ENCODE data around the gene SEMA6B.
"Not testable (repeated sequence)": the region's sequence is repeated elsewhere in the genome, so short reads cannot be mapped to it uniquely, and the experiment has no call there.

SEMA6B gene

DNA sequence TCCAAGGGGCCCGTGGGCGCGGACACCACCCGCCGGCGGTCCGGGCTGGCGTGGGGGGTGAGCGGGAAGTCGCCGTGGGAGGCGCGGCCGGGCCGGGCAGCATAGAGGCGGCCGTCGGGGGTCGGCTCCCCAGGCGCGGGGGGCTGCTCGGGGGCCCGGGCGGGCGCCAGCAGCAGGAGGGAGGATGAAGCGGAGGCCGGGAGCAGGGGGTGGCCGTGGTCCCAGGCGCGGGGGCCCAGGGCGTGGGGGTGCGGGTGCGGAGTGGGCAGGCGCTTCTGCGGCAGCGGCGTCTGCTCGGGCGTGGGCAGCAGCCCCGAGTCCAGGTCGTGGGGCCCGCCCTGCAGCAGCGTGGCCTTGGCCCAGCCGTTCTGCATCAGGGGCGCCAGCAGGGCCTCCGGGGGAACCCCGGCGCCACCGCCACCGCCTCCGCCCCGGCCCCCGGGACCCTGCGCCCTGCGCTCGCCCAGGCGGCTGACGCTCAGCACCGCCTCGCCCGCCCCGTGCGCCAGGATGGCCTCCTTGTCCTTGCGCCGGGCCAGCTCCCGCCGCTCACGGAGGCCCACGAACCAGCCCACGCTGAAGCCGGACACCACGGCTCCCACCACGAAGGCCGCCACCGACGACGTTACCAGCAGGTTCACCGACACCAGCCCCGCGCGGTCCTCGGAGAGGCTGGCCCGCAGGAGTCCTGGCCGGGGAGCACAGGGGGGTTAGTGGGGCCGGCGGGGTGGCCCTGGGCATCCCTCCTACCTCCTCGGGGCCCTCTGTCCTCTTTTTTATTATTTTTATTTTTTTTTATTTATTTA is 15.4 kb downstream of the SEMA6B start:
- DNase-seq = no peak

DNA sequence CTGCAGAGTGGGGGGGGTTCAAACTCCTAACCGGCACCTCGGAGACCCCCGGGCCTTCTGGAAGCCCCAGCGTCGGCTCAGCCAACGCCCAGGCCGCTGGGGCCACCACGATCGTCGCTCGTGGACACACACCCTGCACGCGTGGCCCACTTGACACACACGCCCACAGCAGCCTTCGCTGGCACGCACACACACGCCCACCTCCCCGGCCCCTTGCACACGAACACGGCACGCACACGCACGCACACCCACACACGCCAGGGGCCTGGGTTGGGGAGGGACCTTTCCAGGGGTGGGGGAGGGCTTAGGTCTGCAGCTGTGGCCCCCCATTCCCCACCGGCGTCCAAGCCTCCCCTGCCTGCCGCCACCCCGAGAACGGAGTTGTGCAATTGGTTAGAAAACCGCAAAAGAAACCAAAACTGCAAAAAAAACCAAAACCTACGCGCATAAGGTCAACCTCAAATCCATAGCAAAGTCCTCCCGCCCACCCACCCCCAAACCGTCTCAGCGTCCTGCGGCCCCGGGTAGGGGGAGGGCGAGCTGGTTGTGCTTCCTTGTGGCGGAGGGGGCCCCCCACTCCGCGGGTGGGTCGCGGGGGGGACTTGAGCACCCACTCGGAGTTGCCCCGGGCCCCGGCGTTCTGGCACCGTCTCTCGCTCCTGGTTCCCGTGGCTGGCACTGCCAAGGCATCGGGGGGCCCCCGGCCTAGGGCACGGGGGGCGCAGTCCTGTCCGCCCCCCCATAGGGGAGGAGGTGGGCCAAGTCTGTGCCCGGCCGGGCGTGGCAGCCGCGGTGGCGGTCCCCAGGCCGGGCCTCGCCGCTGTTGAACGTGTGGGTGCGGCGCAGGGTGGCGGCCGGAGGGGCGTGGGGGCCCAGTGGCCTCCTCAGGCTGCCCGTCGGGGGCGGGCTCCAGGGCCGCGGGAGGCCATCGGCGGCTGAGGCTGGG is 16.3 kb downstream of the SEMA6B start:
- no peak for DNase-seq

DNA sequence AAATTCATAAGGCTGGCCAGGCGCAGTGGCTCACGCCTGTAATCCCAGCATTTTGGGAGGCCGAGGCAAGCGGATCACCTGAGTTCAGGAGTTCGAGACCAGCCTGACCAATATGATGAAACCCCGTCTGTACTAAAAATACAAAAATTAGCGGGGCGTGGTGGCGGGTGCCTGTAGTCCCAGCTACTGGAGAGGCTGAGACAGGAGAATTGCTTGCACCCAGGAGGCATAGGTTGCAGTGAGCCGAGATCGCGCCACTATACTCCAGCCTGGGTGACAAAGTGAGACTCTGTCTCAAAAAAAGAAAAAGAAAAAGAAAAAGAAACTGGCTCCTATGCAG is 17.7 kb downstream of the SEMA6B start:
- not testable (repeated sequence) for DNase-seq

DNA sequence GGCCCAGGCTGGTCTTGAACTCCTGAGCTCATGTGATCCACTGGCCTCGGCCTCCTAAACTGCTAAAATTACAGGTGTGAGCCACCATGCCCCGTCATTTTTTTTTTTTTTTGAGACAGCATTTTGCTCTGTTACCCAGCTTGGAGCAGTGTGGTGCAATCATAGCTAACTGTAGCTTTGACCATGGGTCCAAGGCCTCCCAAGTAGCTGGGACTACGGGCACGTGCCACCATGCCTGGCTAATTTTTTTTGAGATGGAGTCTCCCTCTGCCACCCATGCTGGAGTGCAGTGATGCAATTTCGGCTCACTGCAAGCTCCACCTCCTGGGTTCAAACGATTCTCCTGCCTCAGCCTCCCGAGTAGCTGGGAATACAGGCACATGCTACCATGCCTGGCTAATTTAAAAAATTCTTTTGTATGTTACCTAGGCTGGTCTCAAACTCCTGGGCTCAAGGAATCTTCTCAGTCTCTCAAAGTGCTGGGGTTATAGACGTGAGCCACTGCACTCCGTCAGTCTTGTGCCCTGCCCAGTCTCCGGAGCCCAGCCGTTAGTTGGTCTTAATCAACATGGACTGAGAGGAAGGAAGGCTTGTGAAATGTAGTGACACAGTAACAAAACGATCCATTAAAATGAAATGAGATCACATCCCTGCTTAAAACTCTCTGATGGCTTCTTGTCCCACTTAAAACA is 18.2 kb downstream of the SEMA6B start:
- DNase-seq = no peak

DNA sequence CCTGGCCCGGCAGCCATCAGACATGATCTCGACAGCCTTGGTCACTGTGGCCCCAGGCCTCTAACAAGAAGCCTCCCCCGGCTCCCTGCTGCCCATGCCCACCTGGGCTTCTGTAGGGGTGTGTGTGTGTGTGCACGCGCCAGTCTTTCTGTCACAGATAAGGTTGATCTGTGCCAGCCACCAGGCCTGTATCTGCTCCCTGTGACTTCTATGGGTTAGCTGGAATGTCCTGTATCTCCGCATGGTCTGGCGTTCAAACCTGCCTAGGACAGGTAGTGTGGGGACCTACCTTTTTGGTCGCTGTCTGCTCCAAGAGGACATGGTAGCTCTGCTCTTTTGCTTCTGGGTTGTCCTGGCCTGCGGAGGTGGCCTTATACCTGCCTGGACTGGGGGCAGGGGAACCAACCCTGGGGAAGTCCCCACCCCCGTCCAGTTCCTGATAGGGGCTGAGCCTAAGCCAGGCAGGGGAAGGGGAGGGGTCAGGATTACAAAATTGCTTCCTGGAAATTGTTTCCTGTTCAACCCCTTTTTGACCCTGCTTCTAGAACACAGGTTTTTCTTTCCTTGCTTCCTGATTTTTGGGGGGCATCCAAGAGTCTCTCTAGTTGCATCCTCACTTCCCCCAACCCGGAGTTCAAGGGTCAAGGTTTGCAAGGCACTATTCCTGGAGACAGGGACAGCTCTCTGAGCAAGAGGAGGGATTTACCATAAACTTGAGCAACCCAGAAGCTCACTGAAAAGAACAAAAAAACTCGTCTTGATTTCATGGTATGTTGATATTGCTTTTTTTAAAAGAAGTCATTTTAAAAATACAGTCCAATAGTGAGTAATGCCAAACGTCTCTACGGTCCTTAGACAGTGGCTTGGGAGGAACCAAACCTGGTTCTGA is 19.5 kb downstream of the SEMA6B start, which contains the start of gene LRG1:
Gene LRG1, minus strand, starts transcription at position 344 of the 889 bp plus-strand sequence. Its CDS starts 23 bp downstream, at position 321.
- DNase-seq = peak; percentile 35

DNA sequence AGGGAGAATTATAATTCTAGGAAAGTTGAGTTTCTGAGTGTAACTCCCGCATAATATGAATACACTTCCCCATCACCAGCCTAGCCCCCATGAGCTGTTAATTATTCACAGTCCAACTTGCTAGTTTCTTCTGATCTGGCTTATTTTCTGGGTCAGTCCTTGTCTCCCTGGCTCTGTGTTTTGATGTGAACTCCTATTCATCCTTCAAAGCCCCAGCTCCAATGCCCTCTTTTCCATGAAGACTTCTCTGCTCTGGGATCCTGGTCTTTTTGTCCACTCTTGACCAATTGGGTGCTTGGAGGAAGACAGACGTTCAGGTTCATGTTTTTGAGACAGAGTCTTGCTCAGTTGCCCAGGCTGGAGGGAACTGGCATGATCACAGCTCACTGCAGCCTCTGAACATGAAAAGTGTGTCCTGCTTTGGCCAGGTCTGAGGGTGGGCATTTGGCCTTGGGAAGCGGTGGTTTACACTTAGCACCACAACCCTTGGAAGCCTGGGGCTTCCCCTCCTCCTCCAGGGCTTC is 20.3 kb downstream of the SEMA6B start:
- DNase-seq = no peak

DNA sequence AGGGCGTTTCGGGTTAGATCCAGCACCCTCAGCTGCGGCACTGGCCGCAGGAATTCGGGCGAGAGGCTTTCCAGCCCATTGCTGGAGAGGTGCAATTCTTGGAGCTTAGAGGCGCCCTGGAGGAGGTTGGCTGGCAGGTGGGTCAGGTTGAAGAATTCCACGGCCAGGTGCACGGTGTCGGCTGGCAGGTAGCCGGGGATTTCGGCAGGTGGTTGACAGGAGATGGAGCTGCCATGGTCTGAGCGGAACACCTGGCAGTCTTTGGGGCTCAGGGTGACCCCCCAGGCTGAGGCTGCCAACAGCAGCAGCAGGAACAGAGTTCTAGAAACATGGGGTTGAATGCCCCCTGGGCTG is 20.9 kb downstream of the SEMA6B start:
- no peak for DNase-seq

DNA sequence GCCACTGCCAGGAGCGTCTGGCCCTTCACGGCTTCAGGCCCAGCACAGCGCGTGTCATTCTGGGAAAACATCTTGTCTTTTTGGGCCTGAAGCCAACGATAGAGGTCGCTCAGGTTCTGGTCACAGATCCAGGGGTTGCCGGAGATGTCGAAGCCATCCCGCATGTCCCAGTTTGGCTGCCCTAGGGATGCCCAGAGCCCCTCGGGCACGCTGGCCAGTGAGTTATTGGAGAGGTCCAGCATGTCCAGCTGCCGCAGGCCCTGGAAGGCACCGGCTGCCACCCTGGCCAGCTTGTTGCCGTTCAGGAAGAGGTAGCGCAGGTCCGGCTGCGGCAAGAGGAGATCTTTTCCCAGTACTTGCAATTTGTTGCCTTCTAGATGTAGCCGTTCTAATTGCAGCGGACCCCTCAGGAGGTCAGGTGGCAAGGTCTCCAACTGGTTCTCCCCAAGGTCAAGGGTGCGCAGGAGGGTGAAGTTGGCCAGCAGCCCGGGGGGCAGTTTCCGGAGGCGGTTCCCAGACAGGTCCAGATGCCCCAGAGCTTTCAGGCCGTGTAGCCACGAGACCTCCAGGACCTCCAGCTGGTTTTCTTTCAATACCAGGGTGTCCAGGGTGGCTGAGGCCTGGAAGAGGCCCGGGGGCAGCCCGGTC is 21.4 kb downstream of the SEMA6B start:
- DNase-seq = no peak

DNA sequence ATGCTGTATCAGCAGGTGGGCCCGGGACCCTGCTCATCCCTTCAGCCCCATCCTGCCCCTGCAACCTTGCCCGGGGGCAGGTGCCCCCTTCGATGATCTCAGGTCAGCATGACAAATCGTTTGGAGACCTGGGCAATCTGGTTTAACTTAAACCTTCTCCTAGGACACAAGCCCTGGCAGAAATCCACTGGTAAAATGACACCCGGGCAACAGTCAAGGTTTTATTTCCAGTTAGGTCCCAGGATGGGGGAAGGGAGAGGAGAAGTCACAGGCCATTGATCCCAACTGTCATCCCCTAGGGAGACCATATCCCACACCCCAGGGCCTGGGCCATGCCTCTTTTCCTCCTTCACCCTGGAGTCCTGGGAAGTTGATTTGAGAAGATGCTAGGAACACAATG is 22.7 kb downstream of the SEMA6B start:
- no peak for DNase-seq

DNA sequence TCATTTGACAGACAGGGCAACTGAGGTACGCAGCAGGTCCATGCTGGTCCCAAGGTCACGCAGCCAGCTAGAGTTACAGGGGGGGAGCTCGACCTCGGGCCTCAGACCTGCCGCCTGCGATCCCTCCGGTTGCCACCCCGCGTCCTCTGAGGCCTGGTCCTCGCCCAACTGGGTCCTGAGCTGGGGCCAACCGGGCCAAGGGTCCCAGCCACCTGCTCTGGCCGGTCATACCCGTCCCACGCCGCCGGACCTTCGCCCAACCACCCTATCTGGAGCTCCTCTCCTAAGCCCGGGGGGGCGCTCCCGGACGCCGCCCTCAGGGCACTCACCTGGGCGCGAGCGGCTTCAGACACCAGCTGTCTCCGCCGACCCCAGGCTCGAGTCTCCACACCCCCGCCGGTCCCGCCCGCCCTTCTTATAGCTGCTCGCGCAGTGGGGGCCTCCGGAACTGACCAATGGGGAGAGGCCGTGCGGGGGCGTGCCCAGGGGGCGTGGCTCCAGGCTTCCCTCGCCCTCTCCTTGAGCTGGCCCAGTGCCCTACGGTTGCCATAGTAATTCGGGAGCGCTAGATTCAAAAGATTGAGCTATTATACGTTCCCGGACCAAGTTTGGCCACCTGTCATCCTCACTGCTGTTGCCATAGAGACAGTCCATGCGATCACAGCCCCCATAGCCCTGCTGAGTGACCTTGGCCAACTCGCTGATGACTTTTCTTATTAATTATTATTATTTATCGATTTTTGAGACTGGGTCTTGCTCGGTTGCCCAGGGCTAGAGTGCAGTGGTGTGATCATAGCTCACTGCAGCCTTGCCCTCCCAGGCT is 24.4 kb downstream of the SEMA6B start, which contains the start of gene PLIN5:
Gene PLIN5, minus strand, starts transcription at position 389 of the 823 bp plus-strand sequence. CDS start 1,150 bp downstream, outside the sequence.
- no peak for DNase-seq

DNA sequence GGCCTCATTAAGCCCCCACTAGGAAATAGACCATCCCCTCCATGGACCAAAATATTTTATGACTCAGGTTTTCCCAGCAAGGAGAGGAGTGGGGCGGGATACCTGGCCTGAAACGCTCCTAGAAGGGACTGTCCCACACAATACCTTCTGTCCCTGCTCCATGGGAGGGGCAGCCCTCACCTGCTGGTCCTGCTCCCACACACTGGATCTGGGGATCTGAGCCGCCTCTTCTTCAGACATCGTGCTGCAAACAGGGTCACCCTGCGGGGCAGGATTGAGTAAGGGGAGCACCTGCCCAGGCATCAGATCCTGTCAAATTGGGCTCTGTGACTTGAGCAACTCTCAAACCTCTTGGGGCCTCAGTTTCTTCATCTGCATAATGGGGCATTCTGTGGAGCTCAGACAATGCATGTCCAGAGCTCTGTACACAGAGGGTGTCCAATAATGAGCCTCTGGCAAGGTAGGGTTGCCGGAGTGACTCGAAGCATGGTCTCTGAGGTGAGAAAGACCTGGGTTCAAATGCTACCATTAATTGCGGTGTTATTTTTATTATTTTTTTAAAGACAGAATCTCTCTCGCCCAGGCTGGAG is 25.6 kb downstream of the SEMA6B start:
- no peak for DNase-seq

DNA sequence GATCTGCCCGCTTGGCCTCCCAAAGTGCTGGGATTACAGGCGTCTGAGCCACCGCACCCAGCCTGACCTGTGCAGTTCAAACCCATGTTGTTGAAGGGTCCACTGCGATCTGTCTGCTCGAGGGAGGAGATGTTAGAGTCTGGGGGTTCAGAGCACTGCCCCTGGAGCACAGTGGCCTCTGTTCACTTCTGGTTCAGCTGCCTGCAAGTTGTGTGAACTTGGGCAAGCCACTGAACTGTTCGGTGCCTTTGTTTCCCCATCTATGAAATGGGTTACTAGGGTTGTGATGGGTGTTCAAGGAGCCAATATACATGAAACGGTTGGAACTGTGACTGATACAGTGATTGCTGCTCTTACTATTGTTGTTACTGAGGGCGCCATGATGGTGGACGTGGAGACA is 26.1 kb downstream of the SEMA6B start:
- no peak for DNase-seq

DNA sequence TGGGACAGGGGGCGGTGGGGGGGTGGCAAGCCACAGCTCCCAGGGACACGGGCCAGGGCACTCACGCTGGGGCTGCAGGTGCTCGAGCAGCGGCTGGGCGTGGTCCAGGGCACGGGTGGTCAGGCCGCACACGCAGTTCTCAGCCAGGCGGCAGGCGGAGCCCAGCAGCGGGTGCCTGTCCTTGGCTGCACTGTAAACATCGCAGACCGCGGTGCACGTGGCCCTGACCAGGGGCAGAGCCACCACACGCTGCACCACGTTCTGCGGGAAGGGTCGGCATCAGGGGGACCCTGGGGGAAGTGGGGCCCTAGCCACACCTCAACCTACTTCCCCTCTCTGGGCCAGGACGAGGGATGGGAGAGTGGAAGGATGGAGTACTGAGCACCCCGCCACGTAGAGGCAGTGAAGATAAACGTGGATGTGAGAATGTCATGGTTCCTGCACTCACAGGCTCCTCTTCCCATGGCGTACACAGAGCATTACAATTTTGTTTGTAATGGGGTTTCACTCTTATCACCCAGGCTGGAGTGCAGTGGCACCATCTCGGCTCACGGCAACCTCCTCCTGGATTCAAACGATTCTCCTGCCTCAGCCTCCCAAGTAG is 27.8 kb downstream of the SEMA6B start:
- no peak for DNase-seq

DNA sequence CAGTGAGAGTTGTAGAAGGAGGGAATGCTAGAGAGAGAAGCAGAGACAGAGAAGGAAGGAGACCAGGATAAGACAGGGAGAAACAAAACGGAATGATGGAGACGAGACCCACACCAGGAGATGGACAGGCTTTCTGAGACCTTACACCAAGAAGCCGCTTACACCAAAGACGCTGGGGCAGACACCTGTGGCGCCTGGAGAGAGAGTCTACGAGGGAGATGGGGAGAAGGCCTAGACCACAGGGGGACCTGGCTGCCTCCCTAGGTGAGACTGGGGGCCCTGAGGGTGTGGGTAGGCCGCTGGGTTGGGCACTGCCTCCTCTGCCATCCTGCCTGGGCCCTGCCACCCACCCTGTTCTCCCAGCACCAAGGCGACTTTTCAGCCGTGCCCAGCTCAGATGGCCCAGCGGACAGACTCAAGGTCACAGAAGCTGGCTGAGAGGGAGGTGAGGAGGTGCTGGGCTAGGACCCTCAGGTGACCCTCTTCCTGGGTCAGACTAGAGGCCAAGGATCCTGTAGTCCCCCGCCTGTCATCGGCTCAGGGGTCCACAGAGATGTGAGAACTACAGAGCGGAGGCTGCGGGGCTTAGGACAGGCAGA is 29.5 kb downstream of the SEMA6B start:
- DNase-seq = no peak

DNA sequence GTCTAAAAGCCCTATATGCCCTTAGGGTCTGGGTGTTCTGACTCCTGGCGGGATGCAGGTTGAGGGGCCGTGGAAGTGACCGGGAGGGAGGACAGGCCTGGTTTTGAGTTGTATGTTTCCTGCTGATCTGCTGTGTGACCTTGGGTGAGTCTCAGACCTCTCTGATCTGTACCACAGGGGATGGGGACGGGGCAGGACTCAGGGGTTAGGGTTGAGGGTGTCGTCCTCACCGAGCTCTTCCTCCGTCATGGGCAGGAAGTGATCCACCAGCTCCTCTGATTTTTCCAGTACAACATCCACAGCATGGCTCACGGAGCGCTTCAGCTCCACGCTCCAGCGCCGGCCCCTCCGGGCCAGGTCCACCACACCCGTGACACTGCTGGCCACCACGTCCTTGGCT is 30.6 kb downstream of the SEMA6B start:
- DNase-seq = no peak

DNA sequence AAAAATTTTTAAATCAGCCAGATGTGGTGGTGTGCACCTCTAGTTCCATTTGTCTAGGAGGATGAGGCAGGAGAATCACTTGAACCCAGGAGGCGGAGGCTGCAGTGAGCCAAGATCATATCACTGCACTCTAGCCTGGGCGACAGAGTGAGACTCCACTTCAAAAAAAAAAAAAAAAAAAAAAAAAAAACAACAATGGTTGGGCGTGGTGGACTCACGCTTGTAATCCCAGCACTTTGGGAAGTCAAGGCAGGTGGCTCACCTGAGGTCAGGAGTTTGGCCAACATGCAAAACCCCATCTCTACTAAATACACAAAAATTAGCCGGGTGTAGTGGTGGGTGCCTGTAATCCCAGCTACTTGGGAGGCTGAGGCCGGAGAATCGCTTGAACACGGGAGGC is 32.1 kb downstream of the SEMA6B start:
- not testable (repeated sequence) for DNase-seq

DNA sequence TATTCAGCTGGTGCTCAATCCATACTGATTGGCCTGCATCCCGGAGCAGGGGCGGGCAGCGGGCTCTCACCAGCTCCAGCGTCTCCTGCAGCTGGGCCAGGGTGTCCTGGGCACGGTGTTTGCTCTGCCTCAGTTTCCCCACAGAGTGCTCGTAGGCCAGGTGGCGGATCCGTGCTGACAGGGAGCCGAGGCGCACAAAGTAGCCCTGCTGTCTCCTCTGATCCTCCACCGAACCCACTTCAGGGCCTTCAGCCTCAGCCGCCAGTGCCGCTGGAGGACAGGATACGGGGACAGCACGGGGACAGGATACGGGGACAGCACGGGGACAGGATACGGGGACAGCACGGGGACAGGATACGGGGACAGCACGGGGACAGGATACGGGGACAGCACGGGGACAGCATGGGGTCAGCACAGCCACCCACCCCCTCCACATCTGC is 33.9 kb downstream of the SEMA6B start:
- DNase-seq = no peak

DNA sequence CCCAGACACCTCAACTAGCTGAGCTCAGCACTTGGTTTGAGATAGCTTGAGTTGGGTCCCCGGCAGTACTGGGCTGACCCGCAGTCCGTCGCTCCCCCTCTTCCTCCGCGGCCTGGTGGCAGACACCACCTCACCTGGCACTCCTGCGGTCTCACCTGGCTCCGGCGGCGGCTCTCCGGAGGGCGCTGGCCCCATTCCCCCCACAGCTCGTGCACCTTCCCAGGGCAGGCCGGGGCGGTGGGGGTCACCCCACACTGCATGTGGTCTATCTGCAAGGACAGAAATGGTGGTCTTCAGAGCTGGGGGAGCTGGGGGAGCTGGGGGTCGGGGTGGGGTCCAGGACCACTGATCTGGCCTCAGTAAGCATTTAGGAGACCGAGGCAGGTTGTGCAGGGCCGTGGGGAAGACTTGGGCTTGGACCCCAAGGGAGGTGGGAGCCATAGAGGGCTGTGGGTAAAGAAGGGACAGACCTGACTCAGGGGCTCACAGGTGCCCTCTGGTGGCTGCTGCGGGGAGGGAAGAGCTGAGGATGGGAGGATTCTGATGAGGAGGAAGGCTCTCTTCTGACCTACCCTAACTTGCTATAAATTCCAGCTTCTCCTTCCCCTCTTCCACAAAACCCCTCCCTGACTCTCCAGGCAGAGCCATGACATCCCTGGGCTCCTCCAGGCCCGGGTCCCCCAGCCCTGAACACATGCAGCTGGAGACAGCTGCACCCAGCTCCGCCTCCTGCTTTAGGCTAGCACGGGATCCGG is 34.5 kb downstream of the SEMA6B start:
- DNase-seq = peak; percentile 9
